ENCODE measurements around the gene CNNM4.

The CNNM4 gene

GRCh38 chr2:96844405-96844808 is 83.7 kb downstream of the CNNM4 start:
- intact Hi-C loops (cut with micrococcal nuclease): no loop called here
- Mint-ChIP-seq H3K27ac (no peak overlapping the region), H3K9me3 (no peaks in the 10 kb centered on the region), H3K4me1 (ENCODE audit: low read depth) (peaks cover 13% of the 10 kb centered on the region), H3K27me3 (peaks cover 4% of the 10 kb centered on the region), H3K36me3 (ENCODE audit: low read depth) (peaks cover 27% of the 10 kb centered on the region), H3K4me3 (no peak overlapping the region)

- H3K27me3 Mint-ChIP-seq: no peaks in the 10 kb centered on the region
- H3K27ac Mint-ChIP-seq: no peak overlapping the region
- H3K4me1 Mint-ChIP-seq (ENCODE audit: low read depth): peaks cover 6% of the 10 kb centered on the region
- peaks cover 40% of the 10 kb centered on the region for H3K36me3 Mint-ChIP-seq (ENCODE audit: low read depth)
- intact Hi-C loops (cut with micrococcal nuclease): no loop called here
- H3K9me3 Mint-ChIP-seq: no peaks in the 10 kb centered on the region
- no peak overlapping the region for H3K4me3 Mint-ChIP-seq
Measured at GRCh38 chr2:96846825-96847224, 86.1 kb downstream of the CNNM4 start.

GRCh38 chr2:96847586-96847985 is 86.9 kb downstream of the CNNM4 start:
- no peaks in the 10 kb centered on the region for H3K27me3 Mint-ChIP-seq
- peaks cover 6% of the 10 kb centered on the region for H3K4me1 Mint-ChIP-seq (ENCODE audit: low read depth)
- no peaks in the 10 kb centered on the region for H3K9me3 Mint-ChIP-seq
- peaks cover 48% of the 10 kb centered on the region for H3K36me3 Mint-ChIP-seq (ENCODE audit: low read depth)
- intact Hi-C loops (cut with micrococcal nuclease): no loop called here
- H3K4me3 Mint-ChIP-seq: no peak overlapping the region
- H3K27ac Mint-ChIP-seq: no peak overlapping the region

- Mint-ChIP-seq H3K4me1 (ENCODE audit: low read depth) (peaks cover 2% of the 10 kb centered on the region), H3K27me3 (no peaks in the 10 kb centered on the region), H3K4me3 (no peak overlapping the region), H3K36me3 (ENCODE audit: low read depth) (peaks cover 54% of the 10 kb centered on the region), H3K9me3 (no peaks in the 10 kb centered on the region), H3K27ac (no peak overlapping the region)
- intact Hi-C loops (cut with micrococcal nuclease): no loop called here
Measured at GRCh38 chr2:96848264-96848663, 87.6 kb downstream of the CNNM4 start.

- H3K4me1 Mint-ChIP-seq (ENCODE audit: low read depth): peaks cover 19% of the 10 kb centered on the region
- intact Hi-C loops (cut with micrococcal nuclease): no loop called here
- H3K36me3 Mint-ChIP-seq (ENCODE audit: low read depth): peaks cover 58% of the 10 kb centered on the region
- H3K27ac Mint-ChIP-seq: no peak overlapping the region
- no peaks in the 10 kb centered on the region for H3K27me3 Mint-ChIP-seq
- H3K4me3 Mint-ChIP-seq: no peak overlapping the region
- H3K9me3 Mint-ChIP-seq: no peaks in the 10 kb centered on the region
Measured at GRCh38 chr2:96852667-96853066, 92.0 kb downstream of the CNNM4 start.

- Mint-ChIP-seq H3K27me3 (peaks cover under 1% of the 10 kb centered on the region), H3K27ac (no peak overlapping the region), H3K4me3 (no peak overlapping the region), H3K9me3 (no peaks in the 10 kb centered on the region), H3K36me3 (ENCODE audit: low read depth) (peaks cover 56% of the 10 kb centered on the region), H3K4me1 (ENCODE audit: low read depth) (peaks cover 23% of the 10 kb centered on the region)
- intact Hi-C loops (cut with micrococcal nuclease): no loop called here
Measured at GRCh38 chr2:96853321-96853720, 92.6 kb downstream of the CNNM4 start.

GRCh38 chr2:96856776-96857666 is 96.3 kb downstream of the CNNM4 start:
- Mint-ChIP-seq H3K4me3 (peak overlapping the region; percentile 97), H3K27me3 (peaks cover 34% of the 10 kb centered on the region), H3K9me3 (no peaks in the 10 kb centered on the region), H3K27ac (peak overlapping the region; percentile 85), H3K4me1 (ENCODE audit: low read depth) (peaks cover 43% of the 10 kb centered on the region), H3K36me3 (ENCODE audit: low read depth) (peaks cover 31% of the 10 kb centered on the region)
- intact Hi-C loops (cut with micrococcal nuclease): loop anchor here (5.0 kb wide), 1 partner anchor 255 kb away; the partner anchor contains the start of gene ANKRD36

- H3K27ac Mint-ChIP-seq: peak within 1 kb of the TSS; percentile 85
- peaks cover 23% of the 10 kb centered on the region for H3K36me3 Mint-ChIP-seq (ENCODE audit: low read depth)
- peaks cover 42% of the 10 kb centered on the region for H3K27me3 Mint-ChIP-seq
- peaks cover 49% of the 10 kb centered on the region for H3K4me1 Mint-ChIP-seq (ENCODE audit: low read depth)
- intact Hi-C loops (cut with micrococcal nuclease): loop anchor here (1.0 to 5.0 kb wide), 2 partner anchors 93 to 254 kb away; partner anchors contain the start of gene ANKRD36
- H3K9me3 Mint-ChIP-seq: no peaks in the 10 kb centered on the region
- peak within 1 kb of the TSS; percentile 97 for H3K4me3 Mint-ChIP-seq
Measured at GRCh38 chr2:96857667-96858372, 97.1 kb downstream of the CNNM4 start, which contains the start of gene ANKRD39. Gene ANKRD39 (minus strand): TSS chr2:96858016. CDS start chr2:96857987, 29 bp downstream.

GRCh38 chr2:96859099-96859649 is 98.5 kb downstream of the CNNM4 start:
- Mint-ChIP-seq H3K27ac (peak overlapping the region; percentile 85), H3K4me3 (peak overlapping the region; percentile 97), H3K9me3 (no peaks in the 10 kb centered on the region), H3K4me1 (ENCODE audit: low read depth) (peaks cover 59% of the 10 kb centered on the region), H3K27me3 (peaks cover 54% of the 10 kb centered on the region), H3K36me3 (ENCODE audit: low read depth) (peaks cover 9% of the 10 kb centered on the region)
- intact Hi-C loops (cut with micrococcal nuclease): loop anchor here (5.0 kb wide), 1 partner anchor 253 kb away; the partner anchor contains the start of gene ANKRD36

- no peaks in the 10 kb centered on the region for H3K9me3 Mint-ChIP-seq
- intact Hi-C loops (cut with micrococcal nuclease): loop anchor here (5.0 kb wide), 1 partner anchor 253 kb away; the partner anchor contains the start of gene ANKRD36
- peaks cover 59% of the 10 kb centered on the region for H3K27me3 Mint-ChIP-seq
- no peak overlapping the region for H3K4me3 Mint-ChIP-seq
- peak overlapping the region; percentile 85 for H3K27ac Mint-ChIP-seq
- peaks cover 6% of the 10 kb centered on the region for H3K36me3 Mint-ChIP-seq (ENCODE audit: low read depth)
- peaks cover 59% of the 10 kb centered on the region for H3K4me1 Mint-ChIP-seq (ENCODE audit: low read depth)
Measured at GRCh38 chr2:96859681-96860064, 99.0 kb downstream of the CNNM4 start.

GRCh38 chr2:96860065-96861029 is 99.6 kb downstream of the CNNM4 start:
- peaks cover 6% of the 10 kb centered on the region for H3K36me3 Mint-ChIP-seq (ENCODE audit: low read depth)
- no peaks in the 10 kb centered on the region for H3K9me3 Mint-ChIP-seq
- intact Hi-C loops (cut with micrococcal nuclease): no loop called here
- H3K4me3 Mint-ChIP-seq: no peak overlapping the region
- no peak overlapping the region for H3K27ac Mint-ChIP-seq
- peaks cover 54% of the 10 kb centered on the region for H3K4me1 Mint-ChIP-seq (ENCODE audit: low read depth)
- H3K27me3 Mint-ChIP-seq: peaks cover 65% of the 10 kb centered on the region

GRCh38 chr2:96861074-96861473 is 100.4 kb downstream of the CNNM4 start:
- no peaks in the 10 kb centered on the region for H3K9me3 Mint-ChIP-seq
- intact Hi-C loops (cut with micrococcal nuclease): no loop called here

More at GRCh38 chr2:96861074-96861473, 100.4 kb downstream of the CNNM4 start:
- peaks cover 58% of the 10 kb centered on the region for H3K4me1 Mint-ChIP-seq (ENCODE audit: low read depth)
- H3K27me3 Mint-ChIP-seq: peaks cover 73% of the 10 kb centered on the region
- no peak overlapping the region for H3K4me3 Mint-ChIP-seq
- H3K36me3 Mint-ChIP-seq (ENCODE audit: low read depth): peaks cover 6% of the 10 kb centered on the region
- H3K27ac Mint-ChIP-seq: no peak overlapping the region
